ENCODE measurements around the gene ZGPAT.

DNA sequence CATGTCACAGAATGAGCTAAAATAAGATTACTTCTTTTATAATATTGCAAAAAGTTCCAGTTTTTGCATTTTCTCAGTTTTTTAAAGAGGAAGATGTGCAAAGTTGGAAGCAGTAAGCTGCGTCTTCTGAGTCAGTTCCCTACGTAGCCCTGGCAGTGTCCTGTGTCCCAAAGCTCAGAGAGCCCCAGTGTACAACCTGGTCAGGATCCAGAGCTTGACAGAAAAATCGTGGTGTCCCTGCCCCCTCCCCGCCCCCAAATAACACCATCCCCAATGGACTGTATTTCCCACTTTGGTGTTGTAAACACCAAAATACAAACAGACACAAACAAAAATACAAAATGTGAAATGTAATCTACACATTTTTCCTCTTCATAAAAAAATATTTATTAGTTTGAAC is 36.3 kb downstream of the ZGPAT start:
- TF ChIP-seq CTCF (conservative IDR thresholded peaks at IDR 0.05; ENCODE audit: low read depth, low read length) (no peak), MXI1 (IDR thresholded peaks at IDR 0.05; ENCODE audit: borderline replicate concordance, low read depth, low read length) (no peak), MAZ (IDR thresholded peaks at IDR 0.05; ENCODE audit: borderline replicate concordance, low read depth, low read length) (no peak), POLR2A (IDR thresholded peaks at IDR 0.05; ENCODE audit: low read depth, low read length) (no peak), NFE2L2 (IDR thresholded peaks at IDR 0.05; ENCODE audit: low read depth, low read length) (no peak), RAD21 (IDR thresholded peaks at IDR 0.05; ENCODE audit: low read length) (no peak)
- TF ChIP-seq, protein P1, sequence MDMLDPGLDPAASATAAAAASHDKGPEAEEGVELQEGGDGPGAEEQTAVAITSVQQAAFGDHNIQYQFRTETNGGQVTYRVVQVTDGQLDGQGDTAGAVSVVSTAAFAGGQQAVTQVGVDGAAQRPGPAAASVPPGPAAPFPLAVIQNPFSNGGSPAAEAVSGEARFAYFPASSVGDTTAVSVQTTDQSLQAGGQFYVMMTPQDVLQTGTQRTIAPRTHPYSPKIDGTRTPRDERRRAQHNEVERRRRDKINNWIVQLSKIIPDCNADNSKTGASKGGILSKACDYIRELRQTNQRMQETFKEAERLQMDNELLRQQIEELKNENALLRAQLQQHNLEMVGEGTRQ (IDR thresholded peaks at IDR 0.05; ENCODE audit: low read depth, low read length) = no peak

Data from IMR-90 (cell line).